ENCODE measurements around the gene HSF2BP. TPM values are rescaled to one million over a fixed set of nuclear protein-coding genes. Genes with fewer than 3 reads are reported as not detected.

Gene HSF2BP
- total and polyA plus RNA-seq, 7 donors = 0.16 to 0.83 (median 0.46) TPM

GRCh38 chr21:43602266-43603232 lies 56.7 kb downstream of the HSF2BP start:
- intact Hi-C loops (cut with DNase I) = no loop called here
- Histone ChIP-seq H3K9me3 (no peaks in the 10 kb centered on the region), H3K27me3 (no peaks in the 10 kb centered on the region), H3K4me3 (no peak overlapping the region), H3K36me3 (no peaks in the 10 kb centered on the region), H3K27ac (peak overlapping the region in 1 of 4 donors; percentile 8), H3K4me1 (peaks cover 0 to 5% (median 0%) of the 10 kb centered on the region in 4 donors)
- DNase-seq = no peak
- TF ChIP-seq POLR2AphosphoS5 (IDR thresholded peaks at IDR 0.05) (no peak), EP300 (IDR thresholded peaks at IDR 0.05) (no peak), POLR2A (IDR thresholded peaks at IDR 0.05) (no peak), CTCF (IDR thresholded peaks at IDR 0.05) (no peak)
- 79 to 84% methylated on average over 13 of the region's 13 CpGs for WGBS, 2 donors

GRCh38 chr21:43600642-43601402 lies 58.5 kb downstream of the HSF2BP start:
- 89 to 90% methylated on average over 12 of the region's 12 CpGs for WGBS, 2 donors
- no peak for TF ChIP-seq POLR2AphosphoS5 (IDR thresholded peaks at IDR 0.05)
- no peak for TF ChIP-seq EP300 (IDR thresholded peaks at IDR 0.05)
- no peak for TF ChIP-seq POLR2A (IDR thresholded peaks at IDR 0.05)
- no peak for TF ChIP-seq CTCF (IDR thresholded peaks at IDR 0.05)
- no peaks in the 10 kb centered on the region for H3K36me3 ChIP-seq
- intact Hi-C loops (cut with DNase I) = no loop called here
- peaks cover 0 to 9% (median 0%) of the 10 kb centered on the region in 4 donors for H3K4me1 ChIP-seq
- no peaks in the 10 kb centered on the region for H3K27me3 ChIP-seq
- no peaks in the 10 kb centered on the region for H3K9me3 ChIP-seq
- DNase-seq = no peak
- H3K27ac ChIP-seq = no peak overlapping the region
- H3K4me3 ChIP-seq = no peak overlapping the region

- no peak overlapping the region for H3K4me3 ChIP-seq
- H3K27me3 ChIP-seq = no peaks in the 10 kb centered on the region
- no peak overlapping the region for H3K27ac ChIP-seq
- 51 to 58% methylated on average over 5 of the region's 5 CpGs for WGBS, 2 donors
- TF ChIP-seq POLR2A (IDR thresholded peaks at IDR 0.05) = no peak
- TF ChIP-seq EP300 (IDR thresholded peaks at IDR 0.05) = no peak
- TF ChIP-seq CTCF (IDR thresholded peaks at IDR 0.05) = no peak
- TF ChIP-seq POLR2AphosphoS5 (IDR thresholded peaks at IDR 0.05) = no peak
- peaks cover 0 to 9% (median 0%) of the 10 kb centered on the region in 4 donors for H3K4me1 ChIP-seq
- no peaks in the 10 kb centered on the region for H3K9me3 ChIP-seq
- H3K36me3 ChIP-seq = no peaks in the 10 kb centered on the region
- no peak for DNase-seq
- intact Hi-C loops (cut with DNase I) = no loop called here
These were observed 59.6 kb downstream of the HSF2BP start for GRCh38 chr21:43599728-43600127.

- Histone ChIP-seq H3K36me3 (no peaks in the 10 kb centered on the region), H3K4me1 (peaks cover 0 to 9% (median 0%) of the 10 kb centered on the region in 4 donors), H3K27ac (peak overlapping the region in 1 of 4 donors; percentile 16), H3K27me3 (no peaks in the 10 kb centered on the region), H3K9me3 (no peaks in the 10 kb centered on the region), H3K4me3 (no peak overlapping the region)
- intact Hi-C loops (cut with DNase I) = no loop called here
- no peak for TF ChIP-seq POLR2A (IDR thresholded peaks at IDR 0.05)
- TF ChIP-seq POLR2AphosphoS5 (IDR thresholded peaks at IDR 0.05) = no peak
- no peak for TF ChIP-seq EP300 (IDR thresholded peaks at IDR 0.05)
- no peak for TF ChIP-seq CTCF (IDR thresholded peaks at IDR 0.05)
- no peak for DNase-seq
- 86 to 93% methylated on average over 7 of the region's 7 CpGs for WGBS, 2 donors
These were observed 60.7 kb downstream of the HSF2BP start for GRCh38 chr21:43598416-43599120.
